Measurements from ENCODE around the gene ARNT2.

DNA sequence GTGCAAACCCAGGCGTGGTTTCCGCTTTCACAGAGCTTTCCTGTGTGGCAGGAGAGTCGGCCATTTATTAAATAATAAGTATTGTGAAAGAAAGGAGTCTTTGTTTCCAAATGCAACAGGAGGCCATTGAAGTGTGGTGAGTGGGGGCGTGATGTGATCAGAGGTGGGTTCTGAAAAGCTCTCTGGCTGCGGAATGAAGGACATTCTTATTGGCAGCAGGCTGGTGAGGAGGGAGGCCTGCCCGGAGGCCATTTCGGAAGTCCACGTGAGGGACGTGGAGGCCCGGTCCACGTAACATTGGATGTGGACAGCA is 11.1 kb downstream of the ARNT2 start:
- TF ChIP-seq, protein P1, sequence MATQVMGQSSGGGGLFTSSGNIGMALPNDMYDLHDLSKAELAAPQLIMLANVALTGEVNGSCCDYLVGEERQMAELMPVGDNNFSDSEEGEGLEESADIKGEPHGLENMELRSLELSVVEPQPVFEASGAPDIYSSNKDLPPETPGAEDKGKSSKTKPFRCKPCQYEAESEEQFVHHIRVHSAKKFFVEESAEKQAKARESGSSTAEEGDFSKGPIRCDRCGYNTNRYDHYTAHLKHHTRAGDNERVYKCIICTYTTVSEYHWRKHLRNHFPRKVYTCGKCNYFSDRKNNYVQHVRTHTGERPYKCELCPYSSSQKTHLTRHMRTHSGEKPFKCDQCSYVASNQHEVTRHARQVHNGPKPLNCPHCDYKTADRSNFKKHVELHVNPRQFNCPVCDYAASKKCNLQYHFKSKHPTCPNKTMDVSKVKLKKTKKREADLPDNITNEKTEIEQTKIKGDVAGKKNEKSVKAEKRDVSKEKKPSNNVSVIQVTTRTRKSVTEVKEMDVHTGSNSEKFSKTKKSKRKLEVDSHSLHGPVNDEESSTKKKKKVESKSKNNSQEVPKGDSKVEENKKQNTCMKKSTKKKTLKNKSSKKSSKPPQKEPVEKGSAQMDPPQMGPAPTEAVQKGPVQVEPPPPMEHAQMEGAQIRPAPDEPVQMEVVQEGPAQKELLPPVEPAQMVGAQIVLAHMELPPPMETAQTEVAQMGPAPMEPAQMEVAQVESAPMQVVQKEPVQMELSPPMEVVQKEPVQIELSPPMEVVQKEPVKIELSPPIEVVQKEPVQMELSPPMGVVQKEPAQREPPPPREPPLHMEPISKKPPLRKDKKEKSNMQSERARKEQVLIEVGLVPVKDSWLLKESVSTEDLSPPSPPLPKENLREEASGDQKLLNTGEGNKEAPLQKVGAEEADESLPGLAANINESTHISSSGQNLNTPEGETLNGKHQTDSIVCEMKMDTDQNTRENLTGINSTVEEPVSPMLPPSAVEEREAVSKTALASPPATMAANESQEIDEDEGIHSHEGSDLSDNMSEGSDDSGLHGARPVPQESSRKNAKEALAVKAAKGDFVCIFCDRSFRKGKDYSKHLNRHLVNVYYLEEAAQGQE (IDR thresholded peaks at IDR 0.05; ENCODE audit: insufficient read depth in 1 of 2, low read depth in 2 of 2, low read length in 1 of 2) = no peak
- no peak for TF ChIP-seq CTCF (IDR thresholded peaks at IDR 0.05)
